Small intestine (tissue), 7 donors: ENCODE results near the gene PPP2R2D. TPM values are rescaled to one million over a fixed set of nuclear protein-coding genes. Genes with fewer than 3 reads are reported as not detected.

Experiments
- DNase-seq, 2 donors: peaks; one replicate each; pipeline versions ENCODE4 v3.0.0 to v3.0.0-alpha.2; 2013
- FAIRE-seq: peaks from 2 replicates; lab custom pipeline; 2012; peaks lifted over from hg19 to GRCh38; lab: Jason Lieb, UNC
- H3K27ac ChIP-seq, 3 donors: one replicate each; pipeline ENCODE4 v1.5.1; 2013; ENCODE audit warnings: low read length in 2 of 3, mild to moderate bottlenecking in 2 of 3, control low read depth in 1 of 3, inconsistent platforms in 1 of 3, low read depth in 1 of 3, moderate library complexity in 1 of 3
- H3K27me3 ChIP-seq, 3 donors: one replicate each; pipeline ENCODE4 v1.6.1; 2013; ENCODE audit warnings: low read length in 3 of 3, inconsistent platforms in 1 of 3; ENCODE audit not compliant: control insufficient read depth in 3 of 3, insufficient read depth in 3 of 3
- H3K36me3 ChIP-seq, 3 donors: one replicate each; pipeline ENCODE4 v1.6.1; 2013; ENCODE audit warnings: low read length in 3 of 3, inconsistent platforms in 1 of 3, low read depth in 1 of 3, mild to moderate bottlenecking in 1 of 3, moderate library complexity in 1 of 3; ENCODE audit not compliant: control insufficient read depth in 3 of 3, insufficient read depth in 2 of 3
- H3K4me1 ChIP-seq, 3 donors: one replicate each; pipeline ENCODE4 v1.6.1; 2013; ENCODE audit warnings: low read length in 2 of 3, inconsistent platforms in 1 of 3, low read depth in 1 of 3, mild to moderate bottlenecking in 1 of 3, moderate library complexity in 1 of 3; ENCODE audit not compliant: control insufficient read depth in 3 of 3, insufficient read depth in 2 of 3
- H3K4me3 ChIP-seq, 3 donors: one replicate each; pipeline ENCODE4 v1.5.1; 2013; ENCODE audit warnings: low read length in 3 of 3, control low read depth in 1 of 3, inconsistent platforms in 1 of 3, low read depth in 1 of 3, mild to moderate bottlenecking in 1 of 3, moderate library complexity in 1 of 3
- H3K9me3 ChIP-seq, 2 donors: one replicate each; pipeline ENCODE4 v1.6.1; 2013; ENCODE audit warnings: low read depth in 1 of 2, low read length in 1 of 2; ENCODE audit not compliant: control insufficient read depth in 2 of 2, insufficient read depth in 1 of 2
- WGBS, 3 donors: extraction: QIAGEN DNeasy Blood & Tissue Kit; methylation state at CpG; one replicate each; pipeline ENCODE4 v1.1.7; 2013; 5-methylcytosine and 5-hydroxymethylcytosine counted together
- polyA plus RNA-seq, 4 donors: library from polyadenylated mRNA; stranded (reverse) in 3 of 4; unstranded in 1 of 4; fragments of 200-250 nt in 3 of 4; fragments of 120-200 nt in 1 of 4; gene quantifications; one replicate each; pipeline versions ENCODE4 v1.2.1 to v1.2.3, GENCODE V29; 2013
- donor health status: healthy with polysubstance abuse.
- donor health status: control.
- donor health status: control.
- donor health status: Bipolar disorder and iron deficiency.
- donor health status: healthy.

The PPP2R2D gene
- polyA plus RNA-seq, 4 donors = 15.5 to 35.3 (median 23.2) TPM

GRCh38 chr10:131860806-131861440, 39.9 kb upstream of the PPP2R2D start:
- no peaks in the 10 kb centered on the region for H3K9me3 ChIP-seq
- peaks cover 0 to 1% (median 0%) of the 10 kb centered on the region in 3 donors for H3K27me3 ChIP-seq
- no peaks in the 10 kb centered on the region for H3K36me3 ChIP-seq
- FAIRE-seq = no peak
- WGBS, 3 donors = 30 to 38% (median 36%) methylated on average over 11 of the region's 11 CpGs
- no peak overlapping the region for H3K27ac ChIP-seq
- no peak for DNase-seq
- no peak overlapping the region for H3K4me3 ChIP-seq
- no peaks in the 10 kb centered on the region for H3K4me1 ChIP-seq

GRCh38 chr10:131862548-131862947, 38.3 kb upstream of the PPP2R2D start:
- DNase-seq (no peak), FAIRE-seq (no peak)
- H3K9me3 ChIP-seq = no peaks in the 10 kb centered on the region
- no peaks in the 10 kb centered on the region for H3K4me1 ChIP-seq
- H3K27me3 ChIP-seq = no peaks in the 10 kb centered on the region
- no peaks in the 10 kb centered on the region for H3K36me3 ChIP-seq
- H3K27ac ChIP-seq = no peak overlapping the region
- WGBS, 3 donors = 60 to 73% (median 68%) methylated on average over 4 of the region's 4 CpGs
- H3K4me3 ChIP-seq = no peak overlapping the region

- Histone ChIP-seq H3K27ac (no peak overlapping the region), H3K36me3 (no peaks in the 10 kb centered on the region), H3K27me3 (no peaks in the 10 kb centered on the region), H3K4me3 (no peak overlapping the region), H3K9me3 (peaks cover 0 to 3% of the 10 kb centered on the region in 2 donors), H3K4me1 (no peaks in the 10 kb centered on the region)
- DNase-seq = no peak
- no peak for FAIRE-seq
- WGBS, 3 donors = 70 to 77% (median 75%) methylated on average over 14 of the region's 14 CpGs
Observed at GRCh38 chr10:131865223-131865917, 35.4 kb upstream of the PPP2R2D start.

GRCh38 chr10:131866673-131867072, 34.1 kb upstream of the PPP2R2D start:
- no peaks in the 10 kb centered on the region for H3K27me3 ChIP-seq
- DNase-seq = no peak
- H3K27ac ChIP-seq = no peak overlapping the region
- H3K4me1 ChIP-seq = no peaks in the 10 kb centered on the region
- FAIRE-seq = no peak
- H3K9me3 ChIP-seq = peaks cover 0 to 3% of the 10 kb centered on the region in 2 donors
- 63 to 77% (median 71%) methylated on average over 10 of the region's 10 CpGs for WGBS, 3 donors
- H3K36me3 ChIP-seq = no peaks in the 10 kb centered on the region
- no peak overlapping the region for H3K4me3 ChIP-seq

- no peak for FAIRE-seq
- WGBS, 3 donors = 80 to 90% (median 85%) methylated on average over 10 of the region's 10 CpGs
Observed at GRCh38 chr10:131868436-131868835, 32.4 kb upstream of the PPP2R2D start.

GRCh38 chr10:131869344-131869743, 31.5 kb upstream of the PPP2R2D start:
- 94 to 98% (median 94%) methylated on average over 8 of the region's 8 CpGs for WGBS, 3 donors
- H3K36me3 ChIP-seq = no peaks in the 10 kb centered on the region
- no peak overlapping the region for H3K4me3 ChIP-seq
- H3K4me1 ChIP-seq = no peaks in the 10 kb centered on the region
- no peak for FAIRE-seq
- H3K9me3 ChIP-seq = peaks cover 0 to 3% of the 10 kb centered on the region in 2 donors
- H3K27ac ChIP-seq = no peak overlapping the region
- DNase-seq = no peak
- H3K27me3 ChIP-seq = no peaks in the 10 kb centered on the region

More at GRCh38 chr10:131868436-131868835, 32.4 kb upstream of the PPP2R2D start:
- Histone ChIP-seq H3K4me3 (no peak overlapping the region), H3K36me3 (no peaks in the 10 kb centered on the region), H3K27ac (no peak overlapping the region), H3K9me3 (peaks cover 0 to 3% of the 10 kb centered on the region in 2 donors), H3K4me1 (no peaks in the 10 kb centered on the region), H3K27me3 (no peaks in the 10 kb centered on the region)
- DNase-seq = no peak

GRCh38 chr10:131870411-131870810, 30.4 kb upstream of the PPP2R2D start:
- H3K27me3 ChIP-seq = no peaks in the 10 kb centered on the region
- FAIRE-seq = no peak
- 74 to 79% (median 75%) methylated on average over 8 of the region's 8 CpGs for WGBS, 3 donors

GRCh38 chr10:131870831-131871672, 29.8 kb upstream of the PPP2R2D start:
- no peak overlapping the region for H3K27ac ChIP-seq
- FAIRE-seq = no peak
- WGBS, 3 donors = 68 to 77% (median 75%) methylated on average over 15 of the region's 15 CpGs
- no peaks in the 10 kb centered on the region for H3K4me1 ChIP-seq
- DNase-seq = no peak
- H3K4me3 ChIP-seq = no peak overlapping the region
- no peaks in the 10 kb centered on the region for H3K36me3 ChIP-seq
- H3K9me3 ChIP-seq = peaks cover 0 to 3% of the 10 kb centered on the region in 2 donors
- H3K27me3 ChIP-seq = no peaks in the 10 kb centered on the region

More at GRCh38 chr10:131870411-131870810, 30.4 kb upstream of the PPP2R2D start:
- Histone ChIP-seq H3K27ac (no peak overlapping the region), H3K9me3 (peaks cover 0 to 3% of the 10 kb centered on the region in 2 donors), H3K4me1 (no peaks in the 10 kb centered on the region), H3K36me3 (no peaks in the 10 kb centered on the region), H3K4me3 (no peak overlapping the region)
- DNase-seq = no peak
